Hepatocyte (in vitro differentiated cells): ENCODE measurements around the gene TBC1D3B.

Experiments
- EZH2 ChIP-seq: fragments of 200-600 bp; sonication (generic); IDR thresholded peaks from 2 replicates; pipeline ENCODE4 v1.6.1; 2016; ENCODE audit warnings: antibody characterized with exemption, mild to moderate bottlenecking, borderline replicate concordance
- EZH2phosphoT487 ChIP-seq: fragments of 200-600 bp; sonication (generic); IDR thresholded peaks from one replicate; pipeline ENCODE4 v1.6.1; 2018; ENCODE audit warnings: antibody characterized with exemption, mild to moderate bottlenecking, low read depth, moderate library complexity; ENCODE audit not compliant: unreplicated experiment, severe bottlenecking
- TF ChIP-seq, protein P1 (sequence below): fragments of 200-600 bp; sonication (generic); IDR thresholded peaks from 2 replicates; pipeline ENCODE4 v1.5.1; 2016; ENCODE audit warnings: antibody characterized with exemption, mild to moderate bottlenecking; ENCODE audit not compliant: poor library complexity

DNA sequence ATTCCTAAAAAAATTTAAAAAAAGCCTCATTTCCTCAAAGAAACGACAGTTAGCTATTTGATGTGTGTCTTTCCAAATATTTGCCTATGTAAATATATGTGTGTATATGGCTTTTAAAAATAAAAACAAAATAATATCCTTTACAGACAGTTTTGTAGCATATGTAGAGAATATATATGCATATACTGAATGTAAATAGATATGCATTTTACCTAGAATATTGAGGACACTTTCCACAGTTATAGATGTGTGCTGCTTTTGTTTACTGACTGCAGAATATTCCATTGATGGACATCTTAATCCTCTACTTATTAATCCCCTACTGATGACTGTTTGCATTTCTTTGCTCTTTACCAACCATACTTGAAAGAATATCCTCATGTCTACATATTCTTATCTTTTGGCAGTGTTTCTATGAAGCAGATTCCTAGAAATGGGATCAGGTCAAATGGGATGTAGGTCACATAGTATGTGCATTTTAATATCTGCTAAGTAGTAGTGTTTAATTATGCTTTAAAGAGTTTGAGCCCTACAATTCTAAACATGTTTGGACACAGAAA is 16.9 kb upstream of the TBC1D3B start:
- TF ChIP-seq EZH2phosphoT487, result no peak
- TF ChIP-seq, protein P1, sequence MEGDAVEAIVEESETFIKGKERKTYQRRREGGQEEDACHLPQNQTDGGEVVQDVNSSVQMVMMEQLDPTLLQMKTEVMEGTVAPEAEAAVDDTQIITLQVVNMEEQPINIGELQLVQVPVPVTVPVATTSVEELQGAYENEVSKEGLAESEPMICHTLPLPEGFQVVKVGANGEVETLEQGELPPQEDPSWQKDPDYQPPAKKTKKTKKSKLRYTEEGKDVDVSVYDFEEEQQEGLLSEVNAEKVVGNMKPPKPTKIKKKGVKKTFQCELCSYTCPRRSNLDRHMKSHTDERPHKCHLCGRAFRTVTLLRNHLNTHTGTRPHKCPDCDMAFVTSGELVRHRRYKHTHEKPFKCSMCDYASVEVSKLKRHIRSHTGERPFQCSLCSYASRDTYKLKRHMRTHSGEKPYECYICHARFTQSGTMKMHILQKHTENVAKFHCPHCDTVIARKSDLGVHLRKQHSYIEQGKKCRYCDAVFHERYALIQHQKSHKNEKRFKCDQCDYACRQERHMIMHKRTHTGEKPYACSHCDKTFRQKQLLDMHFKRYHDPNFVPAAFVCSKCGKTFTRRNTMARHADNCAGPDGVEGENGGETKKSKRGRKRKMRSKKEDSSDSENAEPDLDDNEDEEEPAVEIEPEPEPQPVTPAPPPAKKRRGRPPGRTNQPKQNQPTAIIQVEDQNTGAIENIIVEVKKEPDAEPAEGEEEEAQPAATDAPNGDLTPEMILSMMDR, result no peak
- TF ChIP-seq EZH2, result no peak
